B cell (primary cell): ENCODE results near the gene CAPN14. TPM values are rescaled to one million over a fixed set of nuclear protein-coding genes. Genes with fewer than 3 reads are reported as not detected.

ENCODE experiments used
- ATAC-seq: fragments of 200-7000 bp; cut with Tn5 transposase; one replicate; pipeline ENCODE4 v1.10.0; 2021; ENCODE audit warnings: low read depth, mild to moderate bottlenecking, moderate number of reproducible peaks, moderate library complexity
- CTCF ChIA-PET: fragments of 350-600 bp; sonication (Branson Sonifier 250); formaldehyde crosslinking; loops from one replicate; lab custom pipeline; 2021; ENCODE audit warnings: antibody characterized with exemption, inconsistent platforms; lab: Charles Lee
- POLR2A ChIA-PET: fragments of 350-600 bp; sonication (Branson Sonifier 250); formaldehyde crosslinking; loops from one replicate; lab custom pipeline; 2021; ENCODE audit warnings: antibody characterized with exemption; lab: Charles Lee
- DNase-seq: peaks from one replicate; pipeline ENCODE4 v3.0.0; 2013
- H2AFZ ChIP-seq: 2 replicates; pipeline ENCODE4 v1.6.1; 2012; ENCODE audit warnings: mild to moderate bottlenecking, low read depth, low read length; ENCODE audit not compliant: insufficient read depth, poor library complexity, severe bottlenecking
- H3K27ac ChIP-seq, 2 donors: 1 replicate in 1 of 2; 2 replicates in 1 of 2; pipeline ENCODE4 v1.5.1; 2012 to 2013; ENCODE audit warnings: low read length in 2 of 2, mild to moderate bottlenecking in 2 of 2, moderate library complexity in 1 of 2
- H3K27me3 ChIP-seq, 4 experiments: fragments of 200-600 bp in 1 of 4; sonication (generic) in 1 of 4; replicated peaks in 1 of 4; 1 replicate in 2 of 4; 2 replicates in 2 of 4; pipeline versions ENCODE4 v1.6.1 to v1.7.0; 2013 to 2016; ENCODE audit warnings: low read length in 3 of 4, mild to moderate bottlenecking in 2 of 4, mixed read lengths in 1 of 4, moderate library complexity in 1 of 4; ENCODE audit not compliant: insufficient read depth in 4 of 4, control insufficient read depth in 3 of 4; ENCODE audit errors: control extremely low read depth in 1 of 4
- H3K36me3 ChIP-seq, 2 experiments: replicated peaks in 1 of 2; 1 replicate in 1 of 2; 2 replicates in 1 of 2; pipeline versions ENCODE4 v1.6.1 to v1.7.1; 2013; ENCODE audit warnings: low read length in 1 of 2; ENCODE audit not compliant: insufficient read depth in 2 of 2, control insufficient read depth in 1 of 2; ENCODE audit errors: control extremely low read depth in 1 of 2, extremely low read depth in 1 of 2
- H3K4me1 ChIP-seq, 2 donors: fragments of 200-600 bp in 1 of 2; sonication (generic) in 1 of 2; 1 replicate in 1 of 2; 2 replicates in 1 of 2; pipeline versions ENCODE4 v1.5.1 to v1.6.1; 2013 to 2017; ENCODE audit warnings: low read length in 2 of 2; ENCODE audit not compliant: control insufficient read depth in 2 of 2, insufficient read depth in 2 of 2
- H3K4me2 ChIP-seq: replicated peaks from 2 replicates; pipeline ENCODE3; 2012; ENCODE audit warnings: mild to moderate bottlenecking, low read depth, low read length; ENCODE audit not compliant: poor library complexity, severe bottlenecking
- H3K4me3 ChIP-seq, 5 experiments: fragments of 200-600 bp in 1 of 5; sonication (generic) in 1 of 5; 1 replicate in 3 of 5; 2 replicates in 2 of 5; pipeline versions ENCODE4 v1.5.1 to v1.7.0; 2011 to 2016; ENCODE audit warnings: low read length in 4 of 5, mild to moderate bottlenecking in 4 of 5, low read depth in 2 of 5, control low read depth in 1 of 5, moderate library complexity in 1 of 5; ENCODE audit not compliant: insufficient read depth in 1 of 5; ENCODE audit errors: control extremely low read depth in 1 of 5, extremely low read depth in 1 of 5
- H3K79me2 ChIP-seq: fragments of 200-600 bp; sonication (generic); one replicate; pipeline ENCODE4 v1.6.0; 2016; ENCODE audit warnings: low read length; ENCODE audit not compliant: control insufficient read depth, insufficient read depth
- H3K9ac ChIP-seq: fragments of 200-600 bp; sonication (generic); 2 replicates; pipeline ENCODE4 v1.6.1; 2017; ENCODE audit warnings: mild to moderate bottlenecking, low read length, moderate library complexity
- H3K9me3 ChIP-seq, 3 donors: one replicate each; pipeline versions ENCODE4 v1.6.1 to v1.7.1; 2013; ENCODE audit warnings: low read length in 2 of 3; ENCODE audit not compliant: control insufficient read depth in 2 of 3, insufficient read depth in 1 of 3; ENCODE audit errors: control extremely low read depth in 1 of 3
- H4K20me1 ChIP-seq: 2 replicates; pipeline ENCODE4 v1.6.0; 2012; ENCODE audit warnings: mild to moderate bottlenecking, low read length; ENCODE audit not compliant: insufficient read depth, control insufficient read depth, poor library complexity, severe bottlenecking
- H3K27ac Mint-ChIP-seq: one replicate; pipeline ENCODE4 v1.8.0; 2021; ENCODE audit warnings: mixed read lengths
- H3K27me3 Mint-ChIP-seq: one replicate; pipeline ENCODE4 v1.8.0; 2021; ENCODE audit warnings: mixed read lengths
- H3K4me1 Mint-ChIP-seq: one replicate; pipeline ENCODE4 v1.8.0; 2021; ENCODE audit warnings: mixed read lengths
- H3K4me3 Mint-ChIP-seq: one replicate; pipeline ENCODE4 v1.8.0; 2021; ENCODE audit warnings: mixed read lengths
- H3K9me3 Mint-ChIP-seq: one replicate; pipeline ENCODE4 v1.8.0; 2022; ENCODE audit warnings: mixed read lengths; ENCODE audit not compliant: insufficient read depth
- EZH2 ChIP-seq: IDR thresholded peaks from 2 replicates; pipeline ENCODE4 v1.6.1; 2012; ENCODE audit warnings: borderline replicate concordance, low read depth, mild to moderate bottlenecking, moderate library complexity, low read length; ENCODE audit not compliant: insufficient read depth, poor library complexity, severe bottlenecking
- WGBS: methylation state at CpG from one replicate; pipeline ENCODE4 v1.1.5; 2013; ENCODE audit warnings: missing lambda C conversion rate; ENCODE audit not compliant: insufficient coverage; 5-methylcytosine and 5-hydroxymethylcytosine counted together
- intact Hi-C: fragments of 100-400 bp; cut with micrococcal nuclease; formaldehyde crosslinking; loops from one replicate; pipeline ENCODE4 v1.10.0; 2022
- polyA plus RNA-seq: library from polyadenylated mRNA; depleted of rRNA; stranded (reverse); fragments of >200 nt; gene quantifications from 2 replicates; pipeline ENCODE4 v1.2.3, GENCODE V29; 2012
- total RNA-seq, 2 donors: library from RNA; stranded (reverse); fragments of 120-200 nt in 1 of 2; gene quantifications; 1 replicate in 1 of 2; 2 replicates in 1 of 2; pipeline versions ENCODE4 v1.2.3 to v1.2.4, GENCODE V29; 2013 to 2022
- TF ChIP-seq, protein P1 (sequence below): fragments of 200-600 bp; IDR thresholded peaks from one replicate; pipeline ENCODE4 v1.8.0; 2022; ENCODE audit warnings: antibody characterized with exemption, mild to moderate bottlenecking

Gene CAPN14
- total and polyA plus RNA-seq, 2 donors (not counting 1 experiment from before 2014, with no cell fraction given): 2.5 to 7.8 TPM

DNA sequence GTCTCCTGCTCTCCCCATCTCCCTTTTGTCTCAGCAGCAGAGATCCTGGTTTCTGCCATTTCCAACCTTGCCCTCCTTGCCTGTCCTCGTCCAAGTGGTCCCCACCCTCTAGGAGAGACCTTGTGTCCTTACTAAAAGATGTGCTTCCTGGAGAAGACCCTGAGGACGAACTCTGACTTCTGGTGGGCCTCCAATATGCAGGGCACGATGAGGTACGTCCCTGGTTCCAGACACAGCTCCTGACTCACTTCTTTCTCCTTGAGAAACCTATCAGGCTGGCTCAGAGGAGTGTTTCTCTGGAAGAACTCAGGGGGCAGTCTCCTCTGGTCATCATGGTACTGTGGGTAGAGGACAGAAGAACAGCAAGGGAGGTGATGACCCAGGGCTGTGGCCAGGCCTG lies 28.2 kb downstream of the CAPN14 start:
- Histone ChIP-seq H3K4me1 (peaks cover 0 to 6% of the 10 kb centered on the region in 2 donors), H3K4me3 (no peak overlapping the region), H3K4me2 (no peak overlapping the region), H3K9ac (no peak overlapping the region), H4K20me1 (no peaks in the 10 kb centered on the region), H3K79me2 (no peaks in the 10 kb centered on the region), H3K27me3 (no peaks in the 10 kb centered on the region), H3K9me3 (peaks cover 0 to 2% (median 0%) of the 10 kb centered on the region in 3 donors), H3K36me3 (peaks cover 0 to 8% of the 10 kb centered on the region in 2 experiments), H3K27ac (no peak overlapping the region), H2AFZ (no peak overlapping the region)
- H3K27ac Mint-ChIP-seq: no peak overlapping the region
- CTCF ChIA-PET: interaction anchor here (0.8 to 1.5 kb wide), 2 partner anchors 17 to 19 kb away, joined by 3 read pairs; no protein-coding TSS in a partner anchor
- no peaks in the 10 kb centered on the region for H3K9me3 Mint-ChIP-seq
- intact Hi-C loops: no loop called here
- peaks cover 7% of the 10 kb centered on the region for H3K4me1 Mint-ChIP-seq
- H3K27me3 Mint-ChIP-seq: no peaks in the 10 kb centered on the region
- 97% methylated on average over 4 of the region's 4 CpGs for WGBS
- no peak for DNase-seq
- TF ChIP-seq EZH2: no peak
- TF ChIP-seq, protein P1, sequence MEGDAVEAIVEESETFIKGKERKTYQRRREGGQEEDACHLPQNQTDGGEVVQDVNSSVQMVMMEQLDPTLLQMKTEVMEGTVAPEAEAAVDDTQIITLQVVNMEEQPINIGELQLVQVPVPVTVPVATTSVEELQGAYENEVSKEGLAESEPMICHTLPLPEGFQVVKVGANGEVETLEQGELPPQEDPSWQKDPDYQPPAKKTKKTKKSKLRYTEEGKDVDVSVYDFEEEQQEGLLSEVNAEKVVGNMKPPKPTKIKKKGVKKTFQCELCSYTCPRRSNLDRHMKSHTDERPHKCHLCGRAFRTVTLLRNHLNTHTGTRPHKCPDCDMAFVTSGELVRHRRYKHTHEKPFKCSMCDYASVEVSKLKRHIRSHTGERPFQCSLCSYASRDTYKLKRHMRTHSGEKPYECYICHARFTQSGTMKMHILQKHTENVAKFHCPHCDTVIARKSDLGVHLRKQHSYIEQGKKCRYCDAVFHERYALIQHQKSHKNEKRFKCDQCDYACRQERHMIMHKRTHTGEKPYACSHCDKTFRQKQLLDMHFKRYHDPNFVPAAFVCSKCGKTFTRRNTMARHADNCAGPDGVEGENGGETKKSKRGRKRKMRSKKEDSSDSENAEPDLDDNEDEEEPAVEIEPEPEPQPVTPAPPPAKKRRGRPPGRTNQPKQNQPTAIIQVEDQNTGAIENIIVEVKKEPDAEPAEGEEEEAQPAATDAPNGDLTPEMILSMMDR: no peak
- POLR2A ChIA-PET: no interaction called here
- ATAC-seq: no peak
- H3K4me3 Mint-ChIP-seq: no peak overlapping the region

DNA sequence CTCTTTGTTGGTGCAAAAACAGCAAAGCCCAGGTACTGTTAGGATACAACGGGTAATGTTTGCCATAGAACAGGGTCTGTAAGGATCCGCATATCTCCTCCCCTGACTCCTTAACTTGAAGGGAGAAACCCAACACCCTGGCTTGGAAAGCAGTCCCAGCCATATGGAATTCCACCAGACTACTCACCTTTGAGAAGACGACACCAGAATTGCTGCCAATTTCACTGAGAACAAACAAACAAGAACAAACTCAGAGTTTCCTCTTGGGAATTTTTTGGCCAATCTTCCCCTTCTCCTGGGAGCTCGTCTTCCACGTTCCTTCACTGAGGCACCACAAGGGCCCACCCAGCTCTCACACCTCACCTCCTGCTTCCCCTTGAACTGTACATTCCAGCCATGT lies 29.2 kb downstream of the CAPN14 start:
- ChIA-PET CTCF (no interaction called here), POLR2A (no interaction called here)
- Histone ChIP-seq H3K27me3 (no peaks in the 10 kb centered on the region), H3K4me1 (no peaks in the 10 kb centered on the region), H4K20me1 (no peaks in the 10 kb centered on the region), H2AFZ (no peak overlapping the region), H3K4me2 (no peak overlapping the region), H3K9me3 (peaks cover 0 to 2% (median 0%) of the 10 kb centered on the region in 3 donors), H3K4me3 (no peak overlapping the region), H3K9ac (no peak overlapping the region), H3K27ac (no peak overlapping the region), H3K79me2 (no peaks in the 10 kb centered on the region), H3K36me3 (peaks cover 0 to 8% of the 10 kb centered on the region in 2 experiments)
- WGBS: 78% methylated on average over 5 of the region's 5 CpGs
- no peak for DNase-seq
- TF ChIP-seq, protein P1: no peak
- TF ChIP-seq EZH2: no peak
- no peaks in the 10 kb centered on the region for H3K27me3 Mint-ChIP-seq
- H3K4me1 Mint-ChIP-seq: no peaks in the 10 kb centered on the region
- H3K9me3 Mint-ChIP-seq: no peaks in the 10 kb centered on the region
- intact Hi-C loops: no loop called here
- no peak for ATAC-seq
- H3K27ac Mint-ChIP-seq: no peak overlapping the region
- H3K4me3 Mint-ChIP-seq: no peak overlapping the region
